ENCODE results near the gene TULP3.

DNA sequence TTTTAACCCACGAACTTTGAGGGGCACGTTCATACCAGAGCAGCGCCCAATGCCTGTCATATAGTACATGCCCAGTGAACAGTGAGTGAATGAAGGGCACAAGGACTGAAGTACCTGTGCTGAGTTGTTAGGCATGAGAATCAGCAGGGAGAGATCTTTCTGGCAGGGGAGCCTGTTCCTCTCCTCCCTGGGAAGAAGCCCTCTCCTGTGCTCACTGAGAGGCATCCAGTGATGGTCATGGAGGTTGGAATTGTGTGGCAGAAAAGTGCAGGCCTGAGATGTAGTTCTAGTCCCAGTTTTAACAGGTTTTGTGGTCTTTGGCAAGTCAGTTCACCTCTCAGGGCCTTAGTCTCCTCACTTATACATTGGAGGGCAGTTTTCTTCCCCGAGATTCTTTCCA lies 89.1 kb downstream of the TULP3 start:
- no peak for TF ChIP-seq POLR2AphosphoS5 (IDR thresholded peaks at IDR 0.05)
- TF ChIP-seq CTCF (IDR thresholded peaks at IDR 0.05 in 8 of 11, conservative IDR thresholded peaks at IDR 0.05 in 3 of 11) = no peak
- TF ChIP-seq POLR2A (IDR thresholded peaks at IDR 0.05) = no peak

Data from spleen (tissue), 7 donors.